ENCODE measurements around the gene DEFB131B. TPM values are rescaled to one million over a fixed set of nuclear protein-coding genes. Genes with fewer than 3 reads are reported as not detected.

Gene DEFB131B
- total RNA-seq, 1 experiment from 2014 or later: not detected

GRCh38 chr11:71933141-71933933 is 55.1 kb downstream of the DEFB131B start:
- no peak overlapping the region for H2AFZ ChIP-seq
- TF ChIP-seq CTCF (conservative IDR thresholded peaks at IDR 0.05) (no peak), EZH2 (IDR thresholded peaks at IDR 0.05; ENCODE audit: low read depth) (no peak)
- intact Hi-C loops (cut with micrococcal nuclease; ENCODE audit: unreplicated experiment): no loop called here
- no peaks in the 10 kb centered on the region for H3K9me3 ChIP-seq (ENCODE audit: insufficient read depth, low read depth)
- CTCF ChIA-PET: interaction anchor here (0.5 kb wide), 1 partner anchor 13 kb away, joined by 3 read pairs; no protein-coding TSS in a partner anchor
- no peaks in the 10 kb centered on the region for H3F3A ChIP-seq (ENCODE audit: insufficient read depth, low read depth)
- no peak overlapping the region for H3K27ac ChIP-seq
- peaks cover 19% of the 10 kb centered on the region for H4K20me1 ChIP-seq (ENCODE audit: insufficient read depth)
- peaks cover 87% of the 10 kb centered on the region for H3K79me2 ChIP-seq (ENCODE audit: low read depth)
- BruUV-seq (replicated peaks): no TSS peak
- no peak overlapping the region for H3K4me3 ChIP-seq
- H3K4me1 ChIP-seq (replicated peaks; ENCODE audit: insufficient read depth): peaks cover 11% of the 10 kb centered on the region; the same call in 1 of the 2 replicates
- POLR2A ChIA-PET (ENCODE audit: unreplicated experiment): no interaction called here
- no peaks in the 10 kb centered on the region for H3K9me2 ChIP-seq (ENCODE audit: insufficient read depth)
- H3K4me2 ChIP-seq: no peak overlapping the region
- H3K27me3 ChIP-seq (ENCODE audit: insufficient read depth, low read depth): no peaks in the 10 kb centered on the region
- no peak for DNase-seq
- 0 out of 2 replicates have a peak, but pooled peaks cover 6% of the 10 kb centered on the region for H3K36me3 ChIP-seq (ENCODE audit: low read depth)

Other genes starting within 250 kb of the DEFB131B start
- not detected in 2 replicates for gene DEFB108B, start 45.3 kb upstream of the DEFB131B start, total RNA-seq (2021)
- gene XNDC1N, start 50.1 kb downstream of the DEFB131B start, total RNA-seq (2021): 19.3 and 23.4 TPM in 2 replicates
- 40.5 and 41.2 TPM in 2 replicates for gene RNF121, start 50.6 kb downstream of the DEFB131B start, total RNA-seq (2021)
- 16.9 and 17.9 TPM in 2 replicates for gene IL18BP, start 120.5 kb downstream of the DEFB131B start, total RNA-seq (2021)
- 221 and 267 TPM in 2 replicates for gene NUMA1, start 202.1 kb downstream of the DEFB131B start, total RNA-seq (2021)
- gene LRRC51, start 202.4 kb downstream of the DEFB131B start, total RNA-seq (2021): 17.5 and 19.6 TPM in 2 replicates
- gene LAMTOR1, start 224.8 kb downstream of the DEFB131B start, total RNA-seq (2021): 94.6 and 107 TPM in 2 replicates
- gene TOMT, start 227.5 kb downstream of the DEFB131B start, total RNA-seq (2021): not detected in 2 replicates
- 77.2 and 97.8 TPM in 2 replicates for gene ANAPC15, start 234.2 kb downstream of the DEFB131B start, total RNA-seq (2021)